ENCODE results near the gene ENOX2.

DNA sequence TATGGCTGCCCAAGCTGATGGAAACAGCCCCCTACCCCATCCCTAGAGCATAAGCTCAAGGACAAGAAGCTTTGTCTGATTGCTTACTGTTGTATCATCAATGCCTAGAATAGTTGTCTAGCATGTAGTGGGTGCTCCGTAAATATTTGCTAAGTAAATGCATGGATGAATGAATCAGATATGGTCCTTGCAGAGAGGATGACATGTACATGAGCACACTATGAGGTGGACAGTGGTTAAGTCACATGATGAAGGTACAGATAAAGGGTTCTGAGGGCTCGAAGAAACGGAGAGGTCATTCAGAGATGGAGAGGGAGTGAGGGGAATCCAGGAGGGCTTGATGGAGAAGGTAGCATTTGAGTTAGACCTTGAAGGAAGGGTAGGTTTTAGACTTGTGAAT, 287.1 kb downstream of the ENOX2 start:
- TF ChIP-seq, protein P1, sequence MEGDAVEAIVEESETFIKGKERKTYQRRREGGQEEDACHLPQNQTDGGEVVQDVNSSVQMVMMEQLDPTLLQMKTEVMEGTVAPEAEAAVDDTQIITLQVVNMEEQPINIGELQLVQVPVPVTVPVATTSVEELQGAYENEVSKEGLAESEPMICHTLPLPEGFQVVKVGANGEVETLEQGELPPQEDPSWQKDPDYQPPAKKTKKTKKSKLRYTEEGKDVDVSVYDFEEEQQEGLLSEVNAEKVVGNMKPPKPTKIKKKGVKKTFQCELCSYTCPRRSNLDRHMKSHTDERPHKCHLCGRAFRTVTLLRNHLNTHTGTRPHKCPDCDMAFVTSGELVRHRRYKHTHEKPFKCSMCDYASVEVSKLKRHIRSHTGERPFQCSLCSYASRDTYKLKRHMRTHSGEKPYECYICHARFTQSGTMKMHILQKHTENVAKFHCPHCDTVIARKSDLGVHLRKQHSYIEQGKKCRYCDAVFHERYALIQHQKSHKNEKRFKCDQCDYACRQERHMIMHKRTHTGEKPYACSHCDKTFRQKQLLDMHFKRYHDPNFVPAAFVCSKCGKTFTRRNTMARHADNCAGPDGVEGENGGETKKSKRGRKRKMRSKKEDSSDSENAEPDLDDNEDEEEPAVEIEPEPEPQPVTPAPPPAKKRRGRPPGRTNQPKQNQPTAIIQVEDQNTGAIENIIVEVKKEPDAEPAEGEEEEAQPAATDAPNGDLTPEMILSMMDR (conservative IDR thresholded peaks at IDR 0.05; ENCODE audit: low read length), result no peak
- TF ChIP-seq EZH2phosphoT487 (IDR thresholded peaks at IDR 0.05; ENCODE audit: borderline replicate concordance), result no peak
